SU-DHL-6 (cell line): ENCODE results near the gene CSNK1A1.
"Not testable (repeated sequence)": the region's sequence is repeated elsewhere in the genome, so short reads cannot be mapped to it uniquely, and the experiment has no call there.

Source experiments
- CTCF ChIP-seq: fragments of 200-600 bp; sonication (generic); IDR thresholded peaks from one replicate; pipeline ENCODE4 v1.5.1; 2017; ENCODE audit warnings: antibody characterized with exemption, mild to moderate bottlenecking, low read length, moderate library complexity; ENCODE audit not compliant: insufficient read depth, poor library complexity, severe bottlenecking
- EZH2phosphoT487 ChIP-seq: fragments of 200-600 bp; sonication (generic), shearing (Covaris generic); conservative IDR thresholded peaks from 2 replicates; pipeline ENCODE4 v1.6.1; 2018; ENCODE audit warnings: mild to moderate bottlenecking, antibody characterized with exemption, low read length, moderate library complexity, mixed read lengths

GRCh38 chr5:149535787-149536186 is 15.5 kb downstream of the CSNK1A1 start:
- not testable (repeated sequence) for TF ChIP-seq CTCF, EZH2phosphoT487
